HG03039 (cell line): ENCODE results near the gene RAI1.
"Not testable (repeated sequence)": the region's sequence is repeated elsewhere in the genome, so short reads cannot be mapped to it uniquely, and the experiment has no call there.

ENCODE experiments used
- ATAC-seq: cut with Tn5 transposase; IDR thresholded peaks from one replicate; pipeline ENCODE4 v1.9.1; 2021; ENCODE audit warnings: mild to moderate bottlenecking, moderate library complexity; ENCODE audit not compliant: unreplicated experiment

The RAI1 gene

DNA sequence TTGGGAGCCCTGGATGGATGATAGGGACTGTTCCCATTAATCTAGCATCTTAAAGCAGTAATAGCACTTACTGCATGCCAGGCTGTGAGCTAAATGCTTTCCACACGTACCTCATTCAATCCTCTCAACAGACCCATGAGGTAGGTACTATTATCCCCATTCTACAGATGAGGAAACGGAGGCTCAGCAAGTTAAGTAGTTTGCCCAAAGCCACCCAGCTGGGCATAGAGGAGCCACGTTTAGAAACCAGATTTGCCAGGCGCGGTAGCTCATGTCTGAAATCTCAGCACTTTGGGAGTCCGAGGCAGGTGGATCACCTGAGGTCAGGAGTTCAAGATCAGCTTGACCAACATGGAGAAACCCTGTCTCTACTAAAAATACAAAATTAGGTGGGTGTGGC lies 2.0 kb upstream of the RAI1 start:
- ATAC-seq, result no peak

DNA sequence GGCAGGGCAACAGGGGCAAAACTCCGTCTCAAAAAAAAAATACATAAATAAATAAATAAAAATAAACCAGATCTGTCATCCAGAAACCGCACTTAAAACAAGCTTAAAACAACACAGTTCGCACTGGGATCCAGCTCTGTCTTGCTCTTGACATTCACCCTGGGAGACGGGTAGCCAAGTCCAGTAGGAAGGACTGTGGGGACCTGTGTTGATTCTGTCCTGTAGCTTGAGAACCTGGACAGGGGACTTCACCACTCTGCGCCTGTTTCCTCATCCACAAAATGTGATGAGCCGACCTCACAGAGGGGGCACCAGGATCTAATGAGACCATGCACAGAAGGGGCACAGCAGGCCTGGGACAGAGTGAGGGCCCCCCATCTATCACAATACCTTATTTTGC lies 1.5 kb upstream of the RAI1 start:
- no peak for ATAC-seq

DNA sequence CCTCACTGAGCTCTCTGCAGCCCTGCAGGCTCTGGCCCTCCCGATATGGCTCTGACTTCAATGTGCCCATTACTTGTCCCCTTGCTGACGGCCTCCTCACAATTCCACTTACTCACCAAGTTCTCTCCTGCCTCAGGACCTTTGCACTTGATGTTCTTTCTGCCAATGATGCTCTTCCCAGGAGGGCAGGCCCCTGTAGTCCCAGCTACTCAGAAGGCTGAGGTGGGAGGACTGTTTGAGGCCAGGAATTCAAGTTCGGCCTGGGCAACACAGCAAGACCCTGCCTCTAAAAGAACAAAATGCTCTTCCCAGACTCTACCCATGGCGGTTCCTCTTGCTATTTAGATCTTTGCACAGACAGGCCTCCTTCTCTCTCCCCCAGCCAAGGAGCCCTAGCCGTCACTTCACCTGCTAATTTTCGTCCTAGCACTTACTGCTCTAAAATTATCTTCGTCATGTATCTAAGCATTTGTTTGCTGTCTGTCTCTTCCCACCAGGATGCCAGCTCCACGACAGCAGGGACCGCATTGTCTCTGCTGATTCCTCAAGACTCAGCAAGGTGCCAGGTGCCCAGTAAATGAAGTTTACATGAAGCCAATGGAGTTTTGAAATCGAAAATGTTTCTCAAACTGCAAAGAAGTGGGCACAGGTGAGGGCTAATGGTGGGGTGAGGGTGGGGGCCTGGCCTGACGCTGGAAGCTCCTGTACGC lies 626 bp upstream of the RAI1 start:
- ATAC-seq, result no peak

- ATAC-seq, result peak; percentile 24
These were observed 560 bp downstream of the RAI1 start for GRCh38 chr17:17681744-17682292.

GRCh38 chr17:17682293-17682736 lies 1.1 kb downstream of the RAI1 start:
- no peak for ATAC-seq

GRCh38 chr17:17682737-17683680 lies 1.8 kb downstream of the RAI1 start:
- no peak for ATAC-seq

DNA sequence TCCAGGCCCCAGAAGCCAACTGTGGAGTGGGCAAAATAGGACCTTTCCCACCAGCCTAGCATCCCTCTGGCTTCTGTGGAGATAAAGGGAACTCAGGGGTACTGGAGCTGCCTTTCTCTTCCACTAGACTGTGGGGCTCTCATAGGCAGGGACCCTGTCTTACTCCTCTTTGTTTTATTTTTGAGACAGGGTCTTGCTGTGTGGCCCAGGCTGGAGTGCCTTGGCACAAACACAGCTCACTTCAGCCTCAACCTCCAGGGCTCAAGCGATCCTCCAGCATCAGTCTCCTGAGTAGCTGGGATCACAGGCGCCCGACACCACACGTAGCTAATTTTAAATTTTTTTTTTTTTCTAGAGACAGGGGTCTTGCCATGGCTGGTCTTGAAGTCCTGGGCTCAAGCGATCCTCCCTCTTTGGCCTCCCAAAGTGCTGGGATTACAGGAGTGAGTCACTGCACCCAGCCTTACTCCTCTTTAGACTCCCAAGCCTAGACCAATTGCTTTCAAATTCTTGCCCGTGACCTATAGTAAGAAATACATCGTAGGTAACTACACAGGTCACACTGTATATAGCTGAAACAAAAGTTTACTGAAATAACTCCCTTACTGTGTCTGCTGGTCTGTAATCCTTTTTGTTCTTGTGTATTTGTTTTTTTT lies 2.6 kb downstream of the RAI1 start:
- ATAC-seq, result no peak

DNA sequence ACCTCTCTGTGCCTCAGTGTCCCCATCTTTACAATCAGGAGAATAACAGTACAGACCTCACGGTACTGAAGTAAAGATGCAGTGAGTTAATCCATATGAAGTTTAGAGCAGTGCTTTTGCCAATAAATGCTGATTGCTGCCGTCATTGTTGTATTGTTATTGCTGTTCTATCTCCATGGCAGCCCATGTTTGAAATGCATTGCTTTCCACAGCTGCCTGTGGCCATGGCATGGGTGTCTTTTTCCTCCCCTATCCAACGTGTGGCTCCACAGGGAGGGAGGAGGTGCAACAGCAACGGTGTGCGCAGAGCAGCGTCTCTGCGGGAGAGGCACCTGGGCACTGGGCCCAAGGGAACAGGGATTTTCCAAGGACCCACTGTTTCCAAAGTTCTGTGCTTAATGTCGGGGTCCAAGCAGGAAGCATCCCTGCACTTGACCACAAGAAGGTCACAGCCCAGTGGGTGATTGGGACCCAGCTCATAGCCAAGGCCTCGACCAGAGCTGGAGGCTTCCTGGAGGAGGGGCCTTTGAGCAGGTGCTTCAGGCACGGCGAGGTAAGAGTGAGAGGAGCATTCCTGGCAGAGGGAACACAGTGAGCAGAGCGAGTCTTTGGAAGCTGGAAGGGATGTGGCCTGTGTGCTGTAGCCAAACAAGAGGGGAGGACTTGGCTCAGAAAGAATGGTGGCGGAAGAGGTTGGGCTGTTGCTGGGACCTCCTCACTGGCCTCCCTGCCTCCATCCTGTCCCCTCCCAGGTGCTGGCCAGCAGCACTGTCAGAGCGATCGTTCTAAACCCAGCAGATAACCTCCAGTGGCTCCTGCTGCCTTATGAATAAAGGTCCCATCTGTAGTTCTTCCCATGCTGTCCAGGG lies 3.9 kb downstream of the RAI1 start:
- no peak for ATAC-seq

DNA sequence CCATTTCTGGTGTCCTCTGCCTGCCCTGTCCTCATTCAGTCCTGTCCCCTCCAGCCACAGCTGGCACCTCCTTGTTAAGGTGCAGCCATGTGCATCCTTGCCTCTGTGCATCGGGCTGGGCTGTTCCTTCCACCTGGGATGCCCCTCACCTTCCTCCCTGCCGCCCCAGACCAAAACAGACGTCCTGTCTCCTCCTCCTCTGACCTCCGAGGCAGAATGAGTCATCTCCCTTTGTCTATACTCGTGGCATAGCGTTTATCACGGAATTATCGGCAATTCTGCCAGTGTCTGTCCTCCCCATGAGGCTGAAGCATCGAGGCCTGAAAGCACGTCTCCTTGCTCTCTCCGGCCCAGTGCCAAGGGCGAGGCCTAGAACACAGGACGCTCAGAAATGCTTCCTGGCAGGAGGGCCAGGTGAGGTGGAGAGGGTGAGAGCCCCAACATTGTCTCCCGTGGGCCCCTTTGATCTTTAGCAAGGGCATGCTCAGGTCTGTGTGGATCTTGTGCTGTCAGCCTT lies 4.6 kb downstream of the RAI1 start:
- ATAC-seq, result no peak

GRCh38 chr17:17689312-17689711 lies 8.1 kb downstream of the RAI1 start:
- no peak for ATAC-seq

DNA sequence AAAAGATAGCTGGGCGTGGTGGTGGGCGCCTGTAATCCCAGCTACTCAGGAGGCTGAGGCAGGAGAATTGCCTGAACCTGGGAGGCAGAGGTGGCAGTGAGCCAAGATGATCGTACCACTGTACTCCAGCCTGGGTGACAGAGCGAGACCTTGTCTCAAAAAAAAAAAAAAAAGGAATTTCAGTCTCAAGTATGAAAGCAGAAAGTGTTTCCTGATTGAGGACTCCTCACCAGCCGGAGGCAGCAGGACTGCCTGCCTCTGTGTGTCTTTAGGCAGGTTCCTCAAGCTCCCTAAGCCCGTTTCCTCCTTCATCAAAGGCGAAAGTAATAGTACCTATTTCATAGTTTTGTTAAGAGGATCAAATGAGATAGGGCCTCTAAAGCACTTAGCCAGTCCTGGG lies 9.0 kb downstream of the RAI1 start:
- ATAC-seq, result not testable (repeated sequence)

DNA sequence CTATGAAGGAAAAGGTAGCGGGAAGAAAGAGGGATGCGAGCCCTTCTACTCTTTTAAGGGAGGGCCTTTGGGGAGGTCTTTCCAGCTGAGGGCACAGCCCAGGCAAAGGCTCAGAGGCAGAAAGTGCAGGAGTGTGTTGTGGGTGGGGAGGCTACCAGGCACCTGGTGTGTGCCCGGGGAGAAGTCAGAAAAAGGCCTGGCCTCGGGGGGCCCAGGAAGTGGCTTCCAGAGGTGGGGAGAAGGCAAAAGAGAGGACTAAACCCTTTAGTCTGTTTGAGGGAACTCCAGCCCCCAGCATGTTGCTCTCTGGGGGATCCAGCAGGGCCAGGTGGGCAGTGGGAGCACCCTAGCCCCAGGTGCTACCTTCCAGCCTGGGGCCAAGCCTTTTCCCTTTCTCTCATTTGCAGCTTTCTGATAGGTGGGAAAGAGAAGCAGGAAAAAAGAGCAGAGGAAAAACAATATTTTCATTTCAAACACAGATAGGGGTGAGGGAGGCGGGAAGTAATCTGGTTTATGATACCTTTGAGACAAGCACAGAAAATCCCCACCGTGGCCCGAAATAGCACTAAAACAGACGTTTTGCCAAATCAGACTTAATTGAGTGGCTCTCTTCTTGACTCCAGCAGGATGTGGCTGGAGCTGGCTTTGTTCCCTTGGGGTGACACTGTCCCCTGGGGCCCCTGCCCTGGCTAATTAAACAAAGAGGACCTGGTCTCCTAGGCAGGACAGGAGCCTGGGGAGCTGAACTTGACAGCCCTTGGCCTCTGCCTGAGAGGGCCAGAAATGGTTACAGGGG lies 10.4 kb downstream of the RAI1 start:
- ATAC-seq, result no peak

DNA sequence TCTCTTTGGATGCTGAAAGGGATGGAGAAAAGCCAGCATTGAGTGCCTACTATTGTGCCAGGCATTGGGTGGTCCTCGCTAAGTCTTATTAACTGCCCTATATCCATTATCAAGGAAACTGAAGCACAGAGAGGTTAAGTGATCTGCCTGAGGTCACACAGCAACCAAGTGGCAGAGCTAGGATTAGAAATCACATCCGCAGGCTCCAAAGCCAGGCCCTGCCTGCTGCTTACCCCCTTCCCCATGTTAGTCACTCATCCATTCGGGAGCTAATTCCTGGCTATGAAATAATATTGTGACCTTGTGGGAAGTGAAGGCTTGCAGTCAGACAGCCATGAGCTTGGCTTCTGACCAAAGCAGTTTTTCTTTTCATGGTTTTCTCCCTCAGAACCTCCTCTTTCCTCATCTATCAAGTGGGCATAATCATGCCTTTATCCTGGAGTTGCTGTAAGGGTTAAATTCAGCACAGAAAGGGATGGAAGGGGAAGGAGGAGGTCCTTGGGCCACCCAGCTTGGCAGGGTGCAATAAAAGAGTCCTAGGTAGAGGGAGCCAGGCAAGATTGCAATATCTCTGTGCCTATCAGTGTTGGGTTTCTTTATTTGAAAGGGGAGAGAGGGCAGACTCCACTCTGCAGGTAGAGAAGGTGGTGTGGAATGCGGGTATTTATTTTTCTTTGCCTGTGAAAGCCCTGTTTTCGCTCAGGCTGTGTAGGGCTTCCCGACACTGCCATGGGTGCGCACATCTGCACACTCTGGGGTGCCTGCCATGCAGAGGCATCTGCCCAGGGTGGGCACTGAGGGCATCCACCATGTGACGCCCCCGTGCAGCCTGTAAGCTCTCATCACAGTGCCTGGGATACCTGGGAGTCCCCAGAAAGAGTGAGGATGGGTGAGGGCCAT lies 11.3 kb downstream of the RAI1 start:
- ATAC-seq, result no peak

- ATAC-seq, result no peak
These were observed 12.3 kb downstream of the RAI1 start for GRCh38 chr17:17693253-17694168.

GRCh38 chr17:17694169-17695081 lies 13.2 kb downstream of the RAI1 start:
- ATAC-seq, result peak; percentile 63

DNA sequence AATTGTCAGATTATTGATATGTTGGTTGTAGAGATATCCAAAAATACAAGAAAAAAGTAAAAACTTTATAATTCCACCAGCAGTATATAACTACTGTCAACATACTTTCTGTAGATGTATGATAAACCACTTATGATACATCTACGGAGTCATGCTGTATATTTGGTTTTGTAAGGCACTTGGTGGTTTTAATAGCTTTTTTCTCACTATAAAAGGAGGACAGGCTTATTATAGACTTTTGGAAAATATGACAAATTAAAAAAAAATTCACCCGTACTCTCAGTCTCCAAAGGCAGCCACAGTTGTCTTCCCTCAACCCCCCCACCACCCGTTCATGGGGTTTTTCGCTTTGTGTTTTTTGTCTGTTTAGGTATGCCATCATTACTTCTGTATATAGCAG lies 14.8 kb downstream of the RAI1 start:
- no peak for ATAC-seq
